Aorta (tissue), 5 donors: ENCODE data around the gene ZNF275. TPM values are rescaled to one million over a fixed set of nuclear protein-coding genes. Genes with fewer than 3 reads are reported as not detected.
"Not testable (repeated sequence)": the region's sequence is repeated elsewhere in the genome, so short reads cannot be mapped to it uniquely, and the experiment has no call there.

Experiments used
- ATAC-seq: fragments of 200-7000 bp; cut with Tn5 transposase; one replicate; pipeline ENCODE4 v1.9.1; 2022; ENCODE audit warnings: moderate library complexity; ENCODE audit not compliant: low FRiP score
- DNase-seq, 2 donors: peaks; one replicate each; pipeline ENCODE4 v3.0.0-alpha.2; 2020
- H3K27ac ChIP-seq, 2 donors: one replicate each; pipeline ENCODE4 v1.5.1; 2013; ENCODE audit warnings: low read length in 2 of 2, mild to moderate bottlenecking in 2 of 2, moderate library complexity in 2 of 2, control low read depth in 1 of 2, inconsistent platforms in 1 of 2, low read depth in 1 of 2
- H3K27me3 ChIP-seq, 2 donors: one replicate each; pipeline ENCODE4 v1.6.1; 2013; ENCODE audit warnings: control low read depth in 1 of 2, low read length in 1 of 2, mild to moderate bottlenecking in 1 of 2, moderate library complexity in 1 of 2; ENCODE audit not compliant: insufficient read depth in 2 of 2, control insufficient read depth in 1 of 2
- H3K36me3 ChIP-seq, 2 donors: one replicate each; pipeline ENCODE4 v1.6.1; 2013; ENCODE audit warnings: control low read depth in 1 of 2, low read length in 1 of 2, mild to moderate bottlenecking in 1 of 2; ENCODE audit not compliant: insufficient read depth in 2 of 2, control insufficient read depth in 1 of 2
- H3K4me1 ChIP-seq, 2 donors: one replicate each; pipeline ENCODE4 v1.6.1; 2013; ENCODE audit warnings: low read length in 2 of 2, control low read depth in 1 of 2, mild to moderate bottlenecking in 1 of 2, moderate library complexity in 1 of 2; ENCODE audit not compliant: insufficient read depth in 2 of 2, control insufficient read depth in 1 of 2
- H3K4me3 ChIP-seq, 2 donors: one replicate each; pipeline ENCODE4 v1.5.1; 2013; ENCODE audit warnings: low read length in 2 of 2, control low read depth in 1 of 2, mild to moderate bottlenecking in 1 of 2
- H3K9me3 ChIP-seq: one replicate; pipeline ENCODE4 v1.6.1; 2013; ENCODE audit warnings: mild to moderate bottlenecking, low read length; ENCODE audit not compliant: control insufficient read depth
- WGBS, 2 donors: extraction: QIAGEN DNeasy Blood & Tissue Kit; methylation state at CpG; one replicate each; pipeline ENCODE4 v1.1.7; 2013; 5-methylcytosine and 5-hydroxymethylcytosine counted together
- intact Hi-C, 2 donors: fragments of 100-400 bp; cut with DNase I; formaldehyde crosslinking; loops; one replicate each; pipeline versions ENCODE4 v1.14.2 to v1.15.0; 2022
- polyA plus RNA-seq, 2 donors: library from polyadenylated mRNA; stranded (reverse); fragments of 200-250 nt; gene quantifications; one replicate each; pipeline ENCODE4 v1.2.3, GENCODE V29; 2013
- total RNA-seq, 2 donors: library from RNA; stranded (reverse); fragmentation: NEBNext Ultra II Directional; extraction: Animal tissue kit (Norgen Biotek cat#: 25700); gene quantifications; one replicate each; pipeline ENCODE4 v1.2.1, GENCODE V29; 2021
- donor health status: healthy with polysubstance abuse.
- donor health status: Bipolar disorder and iron deficiency.
- donor health status: DM: no; HTN: no; CAD: no.
- donor health status: DM: no; HTN: no; CAD: no.
- donor health status: DM: yes; HTN: yes; CAD: no.

ZNF275 gene
- total and polyA plus RNA-seq, 4 donors, result 2.6 to 13.7 (median 7.4) TPM

- Histone ChIP-seq H3K27ac (no peak overlapping the region), H3K9me3 (no peaks in the 10 kb centered on the region), H3K36me3 (no peaks in the 10 kb centered on the region), H3K4me3 (no peak overlapping the region), H3K4me1 (no peaks in the 10 kb centered on the region), H3K27me3 (no peaks in the 10 kb centered on the region)
- ATAC-seq, result no peak
- 94 to 99% methylated on average over 4 of the region's 4 CpGs for WGBS, 2 donors
- intact Hi-C loops, result no loop called here
- DNase-seq, result no peak
Measured at GRCh38 chrX:153378607-153379006, 44.7 kb downstream of the ZNF275 start.

- WGBS, 2 donors, result 82 to 96% methylated on average over 9 of the region's 9 CpGs
- ATAC-seq (no peak), DNase-seq (no peak)
- no peaks in the 10 kb centered on the region for H3K27me3 ChIP-seq
- no peak overlapping the region for H3K27ac ChIP-seq
- H3K9me3 ChIP-seq, result no peaks in the 10 kb centered on the region
- no peak overlapping the region for H3K4me3 ChIP-seq
- H3K4me1 ChIP-seq, result no peaks in the 10 kb centered on the region
- intact Hi-C loops, result no loop called here
- no peaks in the 10 kb centered on the region for H3K36me3 ChIP-seq
Measured at GRCh38 chrX:153379508-153379907, 45.6 kb downstream of the ZNF275 start.

GRCh38 chrX:153379971-153380581 lies 46.1 kb downstream of the ZNF275 start:
- intact Hi-C loops, result no loop called here
- Histone ChIP-seq H3K4me1 (no peaks in the 10 kb centered on the region), H3K4me3 (no peak overlapping the region), H3K27ac (no peak overlapping the region), H3K27me3 (no peaks in the 10 kb centered on the region), H3K36me3 (no peaks in the 10 kb centered on the region), H3K9me3 (no peaks in the 10 kb centered on the region)
- 80 to 86% methylated on average over 13 of the region's 13 CpGs for WGBS, 2 donors
- ATAC-seq (no peak), DNase-seq (no peak)

GRCh38 chrX:153380691-153381090 lies 46.7 kb downstream of the ZNF275 start:
- Histone ChIP-seq H3K4me1 (no peaks in the 10 kb centered on the region), H3K27ac (no peak overlapping the region), H3K27me3 (no peaks in the 10 kb centered on the region), H3K4me3 (no peak overlapping the region), H3K36me3 (no peaks in the 10 kb centered on the region), H3K9me3 (no peaks in the 10 kb centered on the region)
- no peak for DNase-seq
- intact Hi-C loops, result no loop called here
- ATAC-seq, result no peak
- 22 to 52% methylated on average over 9 of the region's 9 CpGs for WGBS, 2 donors

- DNase-seq (no peak), ATAC-seq (peak; percentile 8)
Measured at GRCh38 chrX:153381684-153382532, 48.0 kb downstream of the ZNF275 start.

GRCh38 chrX:153382563-153383482 lies 48.9 kb downstream of the ZNF275 start:
- 82 to 87% methylated on average over 3 of the region's 3 CpGs for WGBS, 2 donors

More at GRCh38 chrX:153381684-153382532, 48.0 kb downstream of the ZNF275 start:
- Histone ChIP-seq H3K27ac (no peak overlapping the region), H3K4me3 (no peak overlapping the region), H3K4me1 (no peaks in the 10 kb centered on the region), H3K27me3 (no peaks in the 10 kb centered on the region), H3K36me3 (no peaks in the 10 kb centered on the region), H3K9me3 (no peaks in the 10 kb centered on the region)
- intact Hi-C loops, result no loop called here
- 49 to 58% methylated on average over 12 of the region's 12 CpGs for WGBS, 2 donors

GRCh38 chrX:153384390-153384789 lies 50.4 kb downstream of the ZNF275 start:
- intact Hi-C loops, result no loop called here
- 88 to 95% methylated on average over 6 of the region's 6 CpGs for whole genome bisulfite sequencing, 2 donors
- DNase-seq, result no peak

More at GRCh38 chrX:153382563-153383482, 48.9 kb downstream of the ZNF275 start:
- Histone ChIP-seq H3K4me3 (no peak overlapping the region), H3K36me3 (no peaks in the 10 kb centered on the region), H3K9me3 (no peaks in the 10 kb centered on the region), H3K27ac (no peak overlapping the region), H3K27me3 (no peaks in the 10 kb centered on the region), H3K4me1 (no peaks in the 10 kb centered on the region)
- ATAC-seq (no peak), DNase-seq (no peak)
- intact Hi-C loops, result no loop called here

GRCh38 chrX:153384973-153385372 lies 51.0 kb downstream of the ZNF275 start:
- H3K9me3 ChIP-seq, intact Hi-C loops, H3K4me3 ChIP-seq, H3K4me1 ChIP-seq, DNase-seq, H3K27me3 ChIP-seq, H3K36me3 ChIP-seq, H3K27ac ChIP-seq, ATAC-seq: not testable (repeated sequence)
- 66 to 83% methylated on average over 2 of the region's 2 CpGs for WGBS, 2 donors

More at GRCh38 chrX:153384390-153384789, 50.4 kb downstream of the ZNF275 start:
- Histone ChIP-seq H3K27me3 (no peaks in the 10 kb centered on the region), H3K4me1 (no peaks in the 10 kb centered on the region), H3K36me3 (no peaks in the 10 kb centered on the region), H3K27ac (no peak overlapping the region), H3K9me3 (no peaks in the 10 kb centered on the region), H3K4me3 (no peak overlapping the region)
- no peak for ATAC-seq
